ENCODE measurements around the gene ZBTB42. TPM values are rescaled to one million over a fixed set of nuclear protein-coding genes. Genes with fewer than 3 reads are reported as not detected.

The ZBTB42 gene
- total RNA-seq, 6 donors from 2014 or later = 13.9 to 24.8 (median 20.9) TPM

DNA sequence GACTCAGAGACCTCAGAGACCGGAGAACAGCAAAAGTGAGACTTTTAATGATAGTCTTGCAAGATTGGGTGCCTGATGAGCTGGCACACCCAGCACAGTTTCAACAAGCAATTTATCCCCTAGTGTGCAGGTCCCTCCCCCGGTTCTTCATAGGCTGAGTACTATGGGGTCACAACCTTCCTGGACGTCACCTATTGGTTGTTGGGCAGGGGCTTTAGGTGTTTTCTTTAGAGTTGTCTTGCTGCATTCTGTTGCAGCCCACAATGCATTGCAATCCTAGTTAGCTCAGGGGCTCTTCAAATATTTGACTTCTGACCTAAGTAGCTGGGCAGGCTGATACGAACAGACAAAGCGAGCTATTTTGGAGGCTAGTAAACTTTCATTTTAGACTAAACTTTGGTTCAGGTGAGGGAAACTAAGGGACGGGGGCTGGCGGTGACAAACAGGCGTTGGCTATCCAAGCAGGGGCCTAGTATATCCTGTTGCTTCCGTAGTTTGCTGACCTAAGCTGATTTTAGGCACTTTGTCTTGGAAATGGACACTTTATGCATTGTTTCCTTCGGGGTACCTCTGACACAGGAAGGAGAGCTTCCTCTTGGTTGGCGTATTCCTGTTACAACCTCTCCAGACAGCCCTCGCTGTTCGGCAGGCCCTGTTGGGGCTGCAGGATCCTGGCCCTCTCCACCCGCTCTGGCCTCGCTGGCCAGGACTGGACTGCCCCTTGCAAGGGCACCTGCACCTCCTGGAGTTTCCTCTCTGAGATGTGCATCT lies 33.9 kb upstream of the ZBTB42 start:
- peak overlapping the region in 3 of 4 donors; percentile 16 to 73 (median 65) for H3K27ac ChIP-seq
- no peaks in the 10 kb centered on the region for H3K27me3 ChIP-seq
- no peak overlapping the region for H3K4me3 ChIP-seq
- H3K4me1 ChIP-seq = peaks cover 7 to 16% (median 14%) of the 10 kb centered on the region in 4 donors
- no peak for ATAC-seq (ENCODE audit: low FRiP score in 2 of 2)
- H3K9me3 ChIP-seq = peaks cover 0 to 6% (median 3%) of the 10 kb centered on the region in 4 donors
- H3K36me3 ChIP-seq = peaks cover 0 to 24% (median 22%) of the 10 kb centered on the region in 4 donors
- WGBS, 2 donors = 66 to 71% methylated on average over 10 to 15 of the region's 15 CpGs
- TF ChIP-seq POLR2AphosphoS5 (IDR thresholded peaks at IDR 0.05) = no peak
- TF ChIP-seq, protein P1, sequence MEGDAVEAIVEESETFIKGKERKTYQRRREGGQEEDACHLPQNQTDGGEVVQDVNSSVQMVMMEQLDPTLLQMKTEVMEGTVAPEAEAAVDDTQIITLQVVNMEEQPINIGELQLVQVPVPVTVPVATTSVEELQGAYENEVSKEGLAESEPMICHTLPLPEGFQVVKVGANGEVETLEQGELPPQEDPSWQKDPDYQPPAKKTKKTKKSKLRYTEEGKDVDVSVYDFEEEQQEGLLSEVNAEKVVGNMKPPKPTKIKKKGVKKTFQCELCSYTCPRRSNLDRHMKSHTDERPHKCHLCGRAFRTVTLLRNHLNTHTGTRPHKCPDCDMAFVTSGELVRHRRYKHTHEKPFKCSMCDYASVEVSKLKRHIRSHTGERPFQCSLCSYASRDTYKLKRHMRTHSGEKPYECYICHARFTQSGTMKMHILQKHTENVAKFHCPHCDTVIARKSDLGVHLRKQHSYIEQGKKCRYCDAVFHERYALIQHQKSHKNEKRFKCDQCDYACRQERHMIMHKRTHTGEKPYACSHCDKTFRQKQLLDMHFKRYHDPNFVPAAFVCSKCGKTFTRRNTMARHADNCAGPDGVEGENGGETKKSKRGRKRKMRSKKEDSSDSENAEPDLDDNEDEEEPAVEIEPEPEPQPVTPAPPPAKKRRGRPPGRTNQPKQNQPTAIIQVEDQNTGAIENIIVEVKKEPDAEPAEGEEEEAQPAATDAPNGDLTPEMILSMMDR (IDR thresholded peaks at IDR 0.05) = no peak
- TF ChIP-seq POLR2A (IDR thresholded peaks at IDR 0.05) = no peak
- no peak for TF ChIP-seq EP300 (IDR thresholded peaks at IDR 0.05)
- peak in 1 of 2 donors; percentile 48 for DNase-seq

DNA sequence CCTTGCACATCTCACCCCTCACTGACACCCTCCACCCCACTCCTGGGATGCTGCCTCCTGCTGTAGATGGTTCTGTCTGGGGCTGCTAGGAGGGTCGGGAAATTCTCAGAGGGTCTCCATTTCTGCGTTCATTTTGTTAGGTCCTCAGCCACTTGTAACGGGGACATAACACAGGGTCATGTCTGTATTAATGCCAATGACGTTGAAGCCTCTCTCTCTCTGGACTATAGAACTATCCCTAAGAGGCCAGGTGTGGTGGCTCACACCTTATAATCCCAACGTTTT lies 33.3 kb upstream of the ZBTB42 start:
- no peak overlapping the region for H3K4me3 ChIP-seq
- ATAC-seq (ENCODE audit: low FRiP score in 2 of 2) (no peak), DNase-seq (no peak)
- H3K27ac ChIP-seq = peak overlapping the region in 2 of 4 donors; percentile 65 to 73
- peaks cover 0 to 6% (median 3%) of the 10 kb centered on the region in 4 donors for H3K9me3 ChIP-seq
- H3K36me3 ChIP-seq = peaks cover 0 to 29% (median 27%) of the 10 kb centered on the region in 4 donors
- no peak for TF ChIP-seq POLR2AphosphoS5 (IDR thresholded peaks at IDR 0.05)
- TF ChIP-seq, protein P1 (IDR thresholded peaks at IDR 0.05) = no peak
- H3K4me1 ChIP-seq = peaks cover 7 to 16% (median 14%) of the 10 kb centered on the region in 4 donors
- WGBS, 2 donors = 75 to 86% methylated on average over 4 to 5 of the region's 5 CpGs
- H3K27me3 ChIP-seq = no peaks in the 10 kb centered on the region

DNA sequence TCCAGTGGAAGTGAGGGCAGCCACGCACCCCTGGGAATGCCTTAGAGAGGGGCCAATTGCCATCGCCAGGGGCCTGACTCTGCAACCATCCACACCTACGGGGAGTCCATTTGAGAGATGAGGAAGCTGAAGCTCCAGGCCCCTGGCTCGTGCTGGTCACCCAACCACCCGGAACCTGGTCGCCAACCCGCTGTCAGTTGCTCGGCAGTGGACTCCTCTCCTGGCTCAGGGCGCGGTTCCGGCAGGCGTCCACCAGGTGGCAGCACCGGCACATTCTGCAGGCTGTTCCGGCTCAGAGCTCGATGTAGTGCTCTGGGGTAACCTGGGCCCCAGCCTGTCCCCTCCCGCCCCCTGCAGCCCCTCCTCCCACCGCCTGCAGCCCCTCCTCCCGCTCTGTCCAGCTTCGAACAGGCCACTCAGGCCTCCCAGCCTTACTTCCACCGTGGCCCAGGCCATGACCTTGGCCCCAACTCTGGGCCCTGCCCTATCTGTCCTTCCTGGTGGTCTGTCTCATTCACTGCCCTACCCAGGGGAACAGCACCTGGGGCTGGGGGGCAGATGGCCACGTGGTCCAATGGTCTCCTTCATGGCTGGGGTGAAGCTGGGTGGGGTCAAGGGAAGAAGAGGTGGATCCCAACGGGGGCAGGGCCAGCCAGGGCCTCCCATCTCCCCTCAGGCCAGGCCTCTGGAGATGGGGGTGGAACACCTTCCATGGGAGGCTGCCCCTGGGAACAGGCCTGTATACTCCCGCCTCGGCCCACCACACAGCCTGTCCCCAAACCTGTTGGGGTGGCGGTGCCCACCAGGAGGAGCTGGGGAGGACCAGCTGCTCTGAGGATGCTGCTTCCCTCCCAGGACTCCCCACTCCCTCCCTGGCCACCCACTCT lies 32.2 kb upstream of the ZBTB42 start:
- Histone ChIP-seq H3K4me1 (peaks cover 7 to 16% (median 14%) of the 10 kb centered on the region in 4 donors), H3K9me3 (peaks cover 0 to 6% (median 3%) of the 10 kb centered on the region in 4 donors), H3K27me3 (no peaks in the 10 kb centered on the region), H3K4me3 (no peak overlapping the region), H3K36me3 (peaks cover 0 to 40% (median 38%) of the 10 kb centered on the region in 4 donors), H3K27ac (peak overlapping the region in 3 of 4 donors; percentile 42 to 65 (median 42))
- DNase-seq (peak; percentile 92 to 98), ATAC-seq (ENCODE audit: low FRiP score in 2 of 2) (peak; percentile 90 to 95)
- WGBS, 2 donors = 15 to 54% methylated on average over 5 to 21 of the region's 25 CpGs
- TF ChIP-seq POLR2AphosphoS5 (IDR thresholded peaks at IDR 0.05) = no peak
- TF ChIP-seq, protein P1 (IDR thresholded peaks at IDR 0.05) = peak; percentile 94 to 99 (median 96)

DNA sequence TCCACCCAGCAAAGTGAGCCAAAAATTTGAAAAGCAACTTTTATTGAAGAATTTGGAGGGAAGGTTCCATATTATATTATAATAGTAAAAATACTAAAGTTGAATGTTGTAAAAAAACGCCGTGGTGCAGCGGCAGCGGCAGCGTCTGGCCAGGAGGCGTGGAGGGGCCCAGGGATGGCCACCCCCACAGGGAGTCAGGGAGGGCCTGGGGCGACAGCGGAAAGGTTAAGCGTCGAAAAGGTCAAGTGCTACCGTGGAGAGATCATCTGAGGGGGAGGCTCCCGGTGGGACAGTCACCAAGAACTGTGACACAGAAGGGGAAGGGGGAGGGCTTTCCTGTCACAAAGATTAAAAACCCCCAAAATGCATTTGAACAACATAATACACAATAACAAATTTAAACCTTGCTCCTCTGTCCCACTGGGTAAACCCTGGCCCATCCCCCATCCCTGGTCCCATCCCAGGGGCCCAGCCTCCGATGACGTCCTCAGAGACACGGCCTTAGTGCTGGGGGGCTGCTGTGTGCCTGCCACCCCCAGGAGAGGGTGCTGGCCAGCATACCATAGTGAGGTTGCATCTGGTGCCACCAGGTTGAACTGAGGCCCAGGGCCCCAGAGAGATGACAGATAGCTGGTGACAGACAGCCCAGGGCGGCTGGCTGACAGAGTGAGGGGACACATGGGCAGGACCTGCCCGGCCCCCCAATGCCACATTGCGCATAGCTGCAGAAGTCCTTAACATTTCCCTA lies 31.4 kb upstream of the ZBTB42 start:
- peak overlapping the region in 2 of 4 donors; percentile 42 for H3K27ac ChIP-seq
- peaks cover 0 to 6% (median 3%) of the 10 kb centered on the region in 4 donors for H3K9me3 ChIP-seq
- TF ChIP-seq, protein P1 (IDR thresholded peaks at IDR 0.05) = no peak
- no peak for TF ChIP-seq EP300 (IDR thresholded peaks at IDR 0.05)
- TF ChIP-seq POLR2AphosphoS5 (IDR thresholded peaks at IDR 0.05) = no peak
- no peak for TF ChIP-seq POLR2A (IDR thresholded peaks at IDR 0.05)
- H3K4me3 ChIP-seq = no peak overlapping the region
- H3K27me3 ChIP-seq = no peaks in the 10 kb centered on the region
- H3K4me1 ChIP-seq = peaks cover 7 to 22% (median 16%) of the 10 kb centered on the region in 4 donors
- WGBS, 2 donors = 76 to 84% methylated on average over 16 to 18 of the region's 18 CpGs
- peaks cover 0 to 48% (median 44%) of the 10 kb centered on the region in 4 donors for H3K36me3 ChIP-seq
- peak in 1 of 2 donors; percentile 59 for DNase-seq
- no peak for ATAC-seq (ENCODE audit: low FRiP score in 2 of 2)
